ENCODE measurements around the gene WDR49. TPM values are rescaled to one million over a fixed set of nuclear protein-coding genes. Genes with fewer than 3 reads are reported as not detected.

The WDR49 gene
- total RNA-seq, 1 donor from 2014 or later, result 0.30 TPM

Other genes with a start within 250 kb of the WDR49 start
- gene SERPINI2, start 179.9 kb downstream of the WDR49 start, total RNA-seq, result not detected in 2 replicates
- gene PDCD10, start 81.0 kb upstream of the WDR49 start, total RNA-seq, result 64.9 and 67.9 TPM in 2 replicates
- 1.4 and 2.1 TPM in 2 replicates for gene SERPINI1, start 81.8 kb upstream of the WDR49 start, total RNA-seq